ENCODE results near the gene PCGF3. TPM values are rescaled to one million over a fixed set of nuclear protein-coding genes. Genes with fewer than 3 reads are reported as not detected.
"Not testable (repeated sequence)": the region's sequence is repeated elsewhere in the genome, so short reads cannot be mapped to it uniquely, and the experiment has no call there.

PCGF3 gene
- total RNA-seq, 1 donor from 2014 or later, result 88.1 TPM

GRCh38 chr4:703336-704197 is 2.1 kb upstream of the PCGF3 start:
- Mint-ChIP-seq H3K27me3 (ENCODE audit: low read depth) (peaks cover 12% of the 10 kb centered on the region), H3K27ac (no peak overlapping the region), H3K4me3 (no peak overlapping the region), H3K36me3 (peaks cover under 1% of the 10 kb centered on the region), H3K9me3 (no peaks in the 10 kb centered on the region), H3K4me1 (peaks cover 3% of the 10 kb centered on the region)
- DNase-seq (ENCODE audit: low spot score in 2 of 2, unreplicated experiment in 2 of 2), result no peak
- no peak for TF ChIP-seq CTCF (IDR thresholded peaks at IDR 0.05; ENCODE audit: unreplicated experiment)

DNA sequence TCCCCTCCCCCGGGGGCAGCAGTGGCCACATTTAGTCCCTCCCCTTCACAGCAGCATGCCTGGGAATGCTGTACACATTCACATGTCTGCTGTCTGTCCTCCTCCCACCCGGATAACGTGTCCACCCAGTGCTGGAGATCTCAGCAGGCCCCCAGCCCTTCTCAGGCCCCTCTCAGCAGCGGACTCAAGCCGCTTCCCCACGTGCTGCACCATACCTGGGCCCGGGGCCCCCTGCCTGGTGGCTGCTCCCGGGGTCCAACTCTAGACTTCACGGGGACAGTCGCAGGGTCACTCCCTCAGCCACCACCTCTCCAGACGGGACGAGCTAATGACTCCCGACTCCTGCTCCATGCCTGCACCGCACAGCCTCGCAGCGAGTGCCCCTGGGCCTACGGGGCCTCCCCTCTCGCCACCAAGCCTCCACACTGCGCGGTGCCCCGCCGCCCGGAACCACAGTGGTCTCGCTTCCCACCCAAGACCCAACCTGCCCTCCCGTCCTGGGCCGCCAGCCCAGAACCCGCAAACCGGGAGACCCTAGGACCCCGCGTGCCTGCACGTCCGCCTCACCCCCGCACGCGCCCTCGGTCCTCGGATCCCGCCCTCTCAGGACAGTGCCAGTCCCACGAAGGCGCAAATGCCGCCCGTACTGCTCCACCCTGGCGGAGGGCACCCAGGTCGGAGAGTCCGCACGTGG is 1.3 kb upstream of the PCGF3 start:
- peaks cover 9% of the 10 kb centered on the region for H3K27me3 Mint-ChIP-seq (ENCODE audit: low read depth)
- H3K4me3 Mint-ChIP-seq, result peak overlapping the region; percentile 15

DNA sequence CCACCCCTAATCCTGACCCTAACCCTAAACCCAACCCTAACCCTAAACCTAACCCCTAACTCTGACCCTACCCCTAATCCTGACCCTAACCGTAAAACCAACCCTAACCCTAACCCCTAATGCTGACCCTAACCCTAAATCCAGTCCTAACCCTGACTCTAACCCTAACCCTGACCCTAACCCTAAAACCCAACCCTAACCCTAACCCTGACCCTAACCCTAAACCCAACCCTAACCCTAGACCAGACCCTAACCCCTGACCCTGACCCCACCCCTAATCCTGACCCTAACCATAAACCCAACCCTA is 708 bp upstream of the PCGF3 start:
- peaks cover 9% of the 10 kb centered on the region for H3K27me3 Mint-ChIP-seq (ENCODE audit: low read depth)
- peaks cover 15% of the 10 kb centered on the region for H3K4me1 Mint-ChIP-seq
- H3K9me3 Mint-ChIP-seq, result no peaks in the 10 kb centered on the region
- peaks cover 12% of the 10 kb centered on the region for H3K36me3 Mint-ChIP-seq
- no peak overlapping the region for H3K27ac Mint-ChIP-seq
- H3K4me3 Mint-ChIP-seq, result no peak overlapping the region
- no peak for DNase-seq (ENCODE audit: low spot score in 2 of 2, unreplicated experiment in 2 of 2)
- TF ChIP-seq CTCF (IDR thresholded peaks at IDR 0.05; ENCODE audit: unreplicated experiment), result no peak

More for the DNA sequence above, 1.3 kb upstream of the PCGF3 start:
- no peak for TF ChIP-seq CTCF (IDR thresholded peaks at IDR 0.05; ENCODE audit: unreplicated experiment)
- peaks cover 6% of the 10 kb centered on the region for H3K36me3 Mint-ChIP-seq
- no peaks in the 10 kb centered on the region for H3K9me3 Mint-ChIP-seq
- H3K4me1 Mint-ChIP-seq, result peaks cover 9% of the 10 kb centered on the region
- no peak for DNase-seq (ENCODE audit: low spot score in 2 of 2, unreplicated experiment in 2 of 2)
- H3K27ac Mint-ChIP-seq, result no peak overlapping the region

- Mint-ChIP-seq H3K4me3 (peak overlapping the region; percentile 60), H3K4me1 (peaks cover 23% of the 10 kb centered on the region), H3K36me3 (peaks cover 23% of the 10 kb centered on the region)
- H3K27me3 Mint-ChIP-seq (ENCODE audit: low read depth); H3K27ac Mint-ChIP-seq; H3K9me3 Mint-ChIP-seq; DNase-seq (ENCODE audit: low spot score in 2 of 2, unreplicated experiment in 2 of 2): not testable (repeated sequence)
Measured at GRCh38 chr4:706083-706633, 526 bp downstream of the PCGF3 start.

DNA sequence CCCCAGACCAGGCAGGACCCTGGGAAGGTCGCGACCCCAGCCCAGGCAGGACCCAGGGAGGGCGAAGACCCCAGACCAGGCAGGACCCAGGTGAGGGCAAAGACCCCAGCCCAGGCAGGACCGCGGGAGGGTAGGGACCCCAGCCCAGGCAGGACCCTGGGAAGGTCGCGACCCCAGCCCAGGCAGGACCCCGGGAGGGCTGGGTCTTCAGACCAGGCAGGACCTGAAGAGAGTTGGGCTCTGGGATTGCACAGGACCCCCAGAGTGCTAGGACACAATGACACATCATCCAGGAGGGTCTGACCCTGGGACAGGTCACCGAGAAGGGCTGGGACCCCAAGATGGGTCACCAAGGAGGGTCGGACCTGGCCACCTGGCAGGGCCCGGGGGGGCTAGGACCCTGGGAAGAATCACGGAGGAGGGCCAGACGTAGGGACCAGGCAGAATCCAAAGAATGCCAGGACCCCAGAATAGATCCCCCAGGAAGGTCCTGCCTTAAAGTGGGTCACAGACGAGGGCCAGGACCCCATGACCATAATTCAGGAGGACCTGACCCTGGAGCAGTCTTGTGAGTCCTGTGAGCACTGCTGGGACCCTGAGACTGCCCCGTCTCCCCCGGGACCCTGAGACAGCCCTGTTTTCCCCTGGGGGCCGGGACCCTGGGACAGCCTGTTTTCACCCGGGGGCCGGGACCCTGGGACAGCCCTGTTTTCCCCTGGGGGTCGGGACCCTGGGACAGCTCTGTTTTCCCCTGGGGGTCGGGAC is 1.4 kb downstream of the PCGF3 start:
- Mint-ChIP-seq H3K27ac (no peak overlapping the region), H3K27me3 (ENCODE audit: low read depth) (peaks cover 5% of the 10 kb centered on the region), H3K4me1 (peaks cover 23% of the 10 kb centered on the region), H3K36me3 (peaks cover 24% of the 10 kb centered on the region), H3K4me3 (peak overlapping the region; percentile 53), H3K9me3 (no peaks in the 10 kb centered on the region)
- no peak for TF ChIP-seq CTCF (IDR thresholded peaks at IDR 0.05; ENCODE audit: unreplicated experiment)
- DNase-seq (ENCODE audit: low spot score in 2 of 2, unreplicated experiment in 2 of 2), result no peak
